Epithelial cell of esophagus (primary cell): ENCODE data around the gene ZNF282.

Source experiments
- DNase-seq: peaks from one replicate; pipeline ENCODE4 v3.0.0; 2010; ENCODE audit warnings: low read depth
- H3K4me3 ChIP-seq: 2 replicates; pipeline ENCODE4 v1.5.1; 2011; ENCODE audit warnings: mild to moderate bottlenecking, low read length, control low read depth
- TF ChIP-seq, protein P1 (sequence below): IDR thresholded peaks from 2 replicates; pipeline ENCODE4 v1.5.1; 2011; ENCODE audit warnings: low read depth, mild to moderate bottlenecking, low read length, control low read depth, inconsistent platforms; ENCODE audit not compliant: insufficient read depth; ENCODE audit errors: missing control alignments

ZNF282 gene

DNA sequence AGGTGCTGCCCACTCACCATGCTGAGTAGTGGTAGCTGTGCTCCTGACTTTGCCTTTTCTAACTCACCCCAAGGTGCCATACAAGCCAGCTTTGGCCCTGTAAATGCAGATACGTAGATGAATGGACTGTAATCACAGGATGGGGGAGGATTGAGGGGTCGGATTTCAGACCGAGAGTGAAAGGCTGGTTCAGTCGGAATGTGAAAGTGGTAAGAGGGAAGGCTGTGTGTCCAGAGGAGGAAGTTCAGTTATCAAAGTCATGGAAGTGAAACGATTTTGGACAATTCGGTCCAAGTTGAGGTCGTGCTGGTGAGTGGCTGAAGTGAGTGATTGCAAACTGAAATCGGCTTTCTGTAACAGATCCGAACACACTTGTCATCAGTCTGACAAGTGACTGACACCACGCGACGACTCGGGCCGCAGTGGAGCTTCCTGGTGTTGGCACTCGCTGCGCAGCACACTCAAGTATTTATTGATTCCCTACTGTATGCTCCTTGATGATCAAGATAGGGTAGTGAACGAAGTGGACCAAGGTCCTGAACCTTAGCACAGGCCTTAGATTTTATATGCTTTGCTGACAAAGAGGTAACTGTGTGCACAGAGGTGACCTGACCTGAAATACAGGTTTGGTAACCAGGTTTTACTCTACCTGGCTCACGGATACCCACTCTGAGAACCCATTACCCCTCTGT lies 10.5 kb downstream of the ZNF282 start:
- peak; percentile 52 for DNase-seq
- no peak overlapping the region for H3K4me3 ChIP-seq
- TF ChIP-seq, protein P1, sequence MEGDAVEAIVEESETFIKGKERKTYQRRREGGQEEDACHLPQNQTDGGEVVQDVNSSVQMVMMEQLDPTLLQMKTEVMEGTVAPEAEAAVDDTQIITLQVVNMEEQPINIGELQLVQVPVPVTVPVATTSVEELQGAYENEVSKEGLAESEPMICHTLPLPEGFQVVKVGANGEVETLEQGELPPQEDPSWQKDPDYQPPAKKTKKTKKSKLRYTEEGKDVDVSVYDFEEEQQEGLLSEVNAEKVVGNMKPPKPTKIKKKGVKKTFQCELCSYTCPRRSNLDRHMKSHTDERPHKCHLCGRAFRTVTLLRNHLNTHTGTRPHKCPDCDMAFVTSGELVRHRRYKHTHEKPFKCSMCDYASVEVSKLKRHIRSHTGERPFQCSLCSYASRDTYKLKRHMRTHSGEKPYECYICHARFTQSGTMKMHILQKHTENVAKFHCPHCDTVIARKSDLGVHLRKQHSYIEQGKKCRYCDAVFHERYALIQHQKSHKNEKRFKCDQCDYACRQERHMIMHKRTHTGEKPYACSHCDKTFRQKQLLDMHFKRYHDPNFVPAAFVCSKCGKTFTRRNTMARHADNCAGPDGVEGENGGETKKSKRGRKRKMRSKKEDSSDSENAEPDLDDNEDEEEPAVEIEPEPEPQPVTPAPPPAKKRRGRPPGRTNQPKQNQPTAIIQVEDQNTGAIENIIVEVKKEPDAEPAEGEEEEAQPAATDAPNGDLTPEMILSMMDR: no peak

DNA sequence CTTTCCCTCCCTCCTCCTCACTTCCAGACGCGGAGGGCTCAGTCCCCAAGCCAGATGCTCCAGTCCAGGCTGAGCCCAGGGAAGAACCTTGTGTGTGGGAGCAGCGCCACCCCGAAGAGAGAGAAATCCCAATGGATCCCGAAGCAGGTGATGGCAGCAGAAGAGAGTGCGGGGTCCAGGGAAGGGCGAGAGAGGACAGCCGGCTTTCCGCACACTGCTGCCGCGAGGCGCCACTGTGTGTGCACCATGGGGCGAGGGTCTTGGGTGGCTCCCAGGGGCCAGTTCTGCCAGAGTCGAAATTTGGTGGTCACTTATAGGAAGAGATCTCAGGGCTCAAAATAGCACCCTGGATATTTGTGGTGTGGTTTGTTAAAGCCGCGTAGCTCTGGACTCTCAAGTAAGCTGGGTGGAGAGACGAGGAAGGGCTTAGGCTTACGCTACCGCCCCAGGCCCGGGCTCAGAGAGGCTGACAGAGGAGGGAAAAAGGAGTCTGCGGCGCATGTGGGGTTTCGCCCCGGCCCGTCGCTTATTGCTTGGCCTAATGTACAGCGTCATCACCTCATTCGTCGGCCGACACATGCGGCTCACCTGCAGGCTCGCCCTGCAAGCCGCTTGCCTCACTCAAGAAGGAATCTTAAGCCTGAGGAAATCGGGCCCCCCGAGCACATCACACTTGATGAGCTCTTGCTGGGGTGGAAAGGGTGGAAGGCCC lies 12.1 kb downstream of the ZNF282 start:
- DNase-seq: no peak
- H3K4me3 ChIP-seq: no peak overlapping the region
- TF ChIP-seq, protein P1: no peak

DNA sequence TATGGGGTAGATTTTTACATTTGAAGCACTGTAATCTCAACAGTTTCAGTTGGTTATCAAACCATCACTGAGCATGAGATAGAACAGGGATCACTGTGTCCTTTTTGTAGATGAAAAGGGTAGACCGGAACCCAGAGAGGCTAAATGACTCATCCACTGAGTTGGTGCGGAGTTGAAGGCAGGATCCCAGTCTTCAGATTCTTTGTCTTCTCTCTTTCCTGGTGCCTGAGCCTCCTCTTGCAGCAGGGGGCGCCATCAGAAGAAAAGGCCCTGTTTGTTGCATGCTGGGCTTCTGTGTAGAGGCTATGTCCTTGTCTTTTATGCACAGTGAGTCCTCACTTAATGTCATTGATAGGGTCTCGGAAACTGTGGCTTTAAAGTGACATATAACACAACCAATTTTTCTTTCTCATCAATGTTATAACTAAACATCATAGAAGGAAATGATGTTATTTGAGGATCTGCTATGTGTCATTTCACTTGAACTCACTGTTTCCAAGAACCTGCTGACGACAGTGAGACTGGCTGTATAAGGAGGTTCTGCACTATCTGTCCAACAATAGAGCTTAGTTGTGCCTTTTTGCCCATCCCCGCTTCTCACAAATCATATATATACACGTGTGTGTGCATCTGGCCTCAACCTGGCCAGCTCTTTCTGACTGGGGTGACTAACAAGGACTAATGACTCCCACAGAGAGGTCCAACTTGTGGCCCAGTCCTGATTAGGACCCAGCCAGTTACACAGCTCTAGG lies 14.3 kb downstream of the ZNF282 start:
- TF ChIP-seq, protein P1: peak; percentile 72

DNA sequence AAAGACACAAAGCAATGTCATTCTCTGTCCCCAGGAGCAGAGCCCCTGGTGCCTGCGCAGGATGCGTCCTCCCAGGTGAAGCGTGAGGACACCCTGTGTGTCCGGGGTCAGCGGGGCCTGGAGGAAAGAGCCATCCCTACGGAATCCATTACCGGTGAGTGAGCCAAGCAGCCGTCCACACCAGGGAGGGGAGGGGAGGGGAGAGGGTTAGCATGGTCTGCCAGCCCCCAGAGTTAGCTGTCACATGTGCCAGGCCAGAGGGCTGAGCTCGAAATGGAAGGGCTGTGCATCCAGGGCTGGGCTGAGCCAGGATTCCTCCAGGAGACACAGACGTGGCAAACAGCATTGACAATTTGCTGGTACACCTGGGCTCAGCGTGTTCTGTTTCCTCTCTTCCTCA lies 15.2 kb downstream of the ZNF282 start:
- no peak overlapping the region for H3K4me3 ChIP-seq
- no peak for DNase-seq
- TF ChIP-seq, protein P1: no peak

More for the DNA sequence above, 14.3 kb downstream of the ZNF282 start:
- H3K4me3 ChIP-seq: no peak overlapping the region
- peak; percentile 77 for DNase-seq

DNA sequence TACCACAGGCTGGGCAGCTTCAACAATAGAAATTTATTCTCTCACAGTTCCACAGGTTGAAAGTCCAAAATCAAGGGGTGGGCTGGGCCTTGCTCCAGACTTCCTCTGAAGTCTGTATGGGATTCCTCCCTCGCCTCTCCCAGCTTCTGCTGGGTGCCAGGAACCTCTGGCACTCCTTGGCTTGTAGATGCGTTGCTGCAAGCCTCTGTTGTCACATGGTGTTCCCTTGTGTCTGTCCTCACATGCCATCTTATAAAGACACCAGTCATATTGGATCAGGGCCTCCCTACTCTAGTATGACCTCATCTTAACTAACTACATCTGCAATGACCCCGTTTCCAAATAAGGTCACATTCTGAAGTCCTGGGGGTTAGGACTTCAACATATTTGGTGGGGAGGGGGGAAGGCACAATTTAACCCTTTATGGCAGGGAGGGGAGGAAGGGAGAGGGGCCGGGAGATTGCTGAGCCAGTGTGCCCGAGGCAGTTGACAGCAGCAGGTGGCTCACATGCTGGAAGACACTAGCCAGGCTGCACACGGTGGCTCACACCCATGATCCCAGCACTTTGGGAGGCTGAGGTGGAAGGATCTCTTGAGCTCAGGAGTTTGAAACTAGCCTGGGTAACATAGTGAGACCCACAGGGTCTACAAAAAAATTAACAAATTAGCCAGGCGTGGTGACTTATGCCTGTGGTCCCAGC lies 18.8 kb downstream of the ZNF282 start:
- no peak for DNase-seq
- H3K4me3 ChIP-seq: no peak overlapping the region
- TF ChIP-seq, protein P1: no peak

DNA sequence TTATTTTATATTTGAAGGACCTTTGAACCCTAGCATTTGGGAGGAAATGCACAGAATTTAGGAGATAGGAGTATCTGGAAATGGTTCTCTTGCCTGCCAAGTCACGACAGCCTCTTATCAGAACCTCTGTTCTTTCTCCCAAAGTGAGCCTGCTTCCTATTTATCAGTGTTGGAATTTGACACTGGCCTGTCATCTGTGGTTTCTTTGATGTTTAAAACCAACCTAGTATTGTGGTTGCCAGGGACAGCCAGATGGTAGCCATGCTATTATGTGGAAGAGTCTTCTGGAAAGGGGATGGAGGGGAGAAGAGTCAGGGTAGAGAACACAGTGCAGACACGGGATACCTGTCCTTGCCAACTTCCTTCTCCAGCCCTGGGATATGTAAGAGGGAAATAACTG lies 21.1 kb downstream of the ZNF282 start:
- H3K4me3 ChIP-seq: no peak overlapping the region
- TF ChIP-seq, protein P1: no peak
- DNase-seq: no peak
